ENCODE results near the gene OR51D1.

Gene OR51D1

GRCh38 chr11:4645974-4646373, 8.7 kb downstream of the OR51D1 start:
- no peak for DNase-seq (ENCODE audit: low spot score)

GRCh38 chr11:4647766-4648165, 10.5 kb downstream of the OR51D1 start:
- no peak for DNase-seq (ENCODE audit: low spot score)

GRCh38 chr11:4654635-4655369, 17.5 kb downstream of the OR51D1 start:
- DNase-seq (ENCODE audit: low spot score), result no peak

- no peak for DNase-seq (ENCODE audit: low spot score)
These were observed 21.6 kb downstream of the OR51D1 start for GRCh38 chr11:4658629-4659445.

- DNase-seq (ENCODE audit: low spot score), result no peak
These were observed 25.6 kb downstream of the OR51D1 start for GRCh38 chr11:4662876-4663275.

- DNase-seq (ENCODE audit: low spot score), result no peak
These were observed 26.9 kb downstream of the OR51D1 start for GRCh38 chr11:4664183-4664582.

- DNase-seq (ENCODE audit: low spot score), result no peak
These were observed 27.5 kb downstream of the OR51D1 start for GRCh38 chr11:4664786-4665185.

GRCh38 chr11:4665424-4665823, 28.1 kb downstream of the OR51D1 start:
- DNase-seq (ENCODE audit: low spot score), result no peak

- DNase-seq (ENCODE audit: low spot score), result no peak
These were observed 34.5 kb downstream of the OR51D1 start for GRCh38 chr11:4671741-4672140.

- DNase-seq (ENCODE audit: low spot score), result no peak
These were observed 35.2 kb downstream of the OR51D1 start for GRCh38 chr11:4672470-4672869.

GRCh38 chr11:4673781-4674180, 36.5 kb downstream of the OR51D1 start:
- DNase-seq (ENCODE audit: low spot score), result no peak

GRCh38 chr11:4677948-4678347, 40.7 kb downstream of the OR51D1 start:
- DNase-seq (ENCODE audit: low spot score), result no peak

GRCh38 chr11:4680341-4680740, 43.1 kb downstream of the OR51D1 start:
- no peak for DNase-seq (ENCODE audit: low spot score)

- DNase-seq (ENCODE audit: low spot score), result no peak
These were observed 45.5 kb downstream of the OR51D1 start for GRCh38 chr11:4682623-4683419.

GRCh38 chr11:4684631-4685285, 47.5 kb downstream of the OR51D1 start:
- no peak for DNase-seq (ENCODE audit: low spot score)
